Ectodermal cell (in vitro differentiated cells): Measurements from ENCODE around the gene KRTAP10-3.
"Not testable (repeated sequence)": the region's sequence is repeated elsewhere in the genome, so short reads cannot be mapped to it uniquely, and the experiment has no call there.

Experiments used
- H3K27ac ChIP-seq: 2 replicates; pipeline ENCODE4 v1.7.0; 2013; ENCODE audit warnings: mild to moderate bottlenecking, low read depth, low read length; ENCODE audit not compliant: insufficient read depth, poor library complexity, severe bottlenecking
- H3K27me3 ChIP-seq: 2 replicates; pipeline ENCODE4 v1.7.0; 2013; ENCODE audit warnings: mild to moderate bottlenecking, low read length; ENCODE audit not compliant: insufficient read depth, control insufficient read depth, poor library complexity, severe bottlenecking
- H3K36me3 ChIP-seq: one replicate; pipeline ENCODE4 v1.7.0; 2013; ENCODE audit warnings: low read length; ENCODE audit not compliant: control insufficient read depth, insufficient read depth
- H3K4me1 ChIP-seq: one replicate; pipeline ENCODE4 v1.7.0; 2013; ENCODE audit warnings: low read length; ENCODE audit not compliant: control insufficient read depth, insufficient read depth
- H3K4me3 ChIP-seq: 2 replicates; pipeline ENCODE4 v1.7.0; 2013; ENCODE audit warnings: low read depth, low read length, control low read depth; ENCODE audit not compliant: insufficient read depth
- H3K9me3 ChIP-seq: 2 replicates; pipeline ENCODE4 v1.7.0; 2013; ENCODE audit warnings: mild to moderate bottlenecking, low read length, moderate library complexity; ENCODE audit not compliant: control insufficient read depth
- WGBS, 2 experiments: methylation state at CpG; one replicate each; pipeline ENCODE4 v1.1.7; 2013; ENCODE audit warnings: missing lambda C conversion rate in 2 of 2; 5-methylcytosine and 5-hydroxymethylcytosine counted together

KRTAP10-3 gene

DNA sequence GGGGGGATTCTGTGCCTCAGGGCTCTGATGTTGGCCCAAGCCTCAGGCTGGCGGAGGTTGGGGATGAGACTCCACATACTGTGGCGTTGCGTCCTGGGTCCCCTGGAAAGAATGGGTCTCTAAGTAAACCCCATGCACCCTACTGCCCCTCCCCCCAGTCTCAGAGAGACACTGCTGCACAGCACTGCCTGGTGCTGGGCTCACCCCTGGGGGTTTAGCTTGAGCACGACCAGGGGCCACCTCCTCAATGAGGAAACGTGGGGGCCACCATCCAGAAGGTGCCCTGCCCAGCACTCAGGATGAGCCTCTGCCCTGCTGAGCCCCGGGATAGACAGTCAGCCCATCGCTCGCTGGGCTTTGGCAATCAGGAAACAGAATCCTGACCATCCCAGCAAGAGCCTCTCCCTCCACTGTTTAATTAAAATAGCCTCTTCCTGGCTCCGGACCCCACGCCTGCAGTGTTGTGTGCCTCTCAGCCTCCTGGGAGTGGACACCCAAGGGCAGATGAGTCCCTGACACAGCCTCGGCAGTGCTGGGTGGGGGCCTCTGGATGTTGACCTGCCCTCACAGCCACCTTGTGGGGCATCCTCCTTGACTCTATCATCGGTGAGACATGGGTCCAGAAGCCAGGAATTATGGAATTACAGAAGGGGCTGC is 11.4 kb upstream of the KRTAP10-3 start:
- H3K36me3 ChIP-seq: no peaks in the 10 kb centered on the region
- H3K27ac ChIP-seq: no peak overlapping the region
- 90 to 91% methylated on average over 12 of the region's 12 CpGs for WGBS, 2 experiments
- no peaks in the 10 kb centered on the region for H3K27me3 ChIP-seq
- peaks cover 2% of the 10 kb centered on the region for H3K9me3 ChIP-seq
- H3K4me1 ChIP-seq: peaks cover 6% of the 10 kb centered on the region
- no peak overlapping the region for H3K4me3 ChIP-seq

DNA sequence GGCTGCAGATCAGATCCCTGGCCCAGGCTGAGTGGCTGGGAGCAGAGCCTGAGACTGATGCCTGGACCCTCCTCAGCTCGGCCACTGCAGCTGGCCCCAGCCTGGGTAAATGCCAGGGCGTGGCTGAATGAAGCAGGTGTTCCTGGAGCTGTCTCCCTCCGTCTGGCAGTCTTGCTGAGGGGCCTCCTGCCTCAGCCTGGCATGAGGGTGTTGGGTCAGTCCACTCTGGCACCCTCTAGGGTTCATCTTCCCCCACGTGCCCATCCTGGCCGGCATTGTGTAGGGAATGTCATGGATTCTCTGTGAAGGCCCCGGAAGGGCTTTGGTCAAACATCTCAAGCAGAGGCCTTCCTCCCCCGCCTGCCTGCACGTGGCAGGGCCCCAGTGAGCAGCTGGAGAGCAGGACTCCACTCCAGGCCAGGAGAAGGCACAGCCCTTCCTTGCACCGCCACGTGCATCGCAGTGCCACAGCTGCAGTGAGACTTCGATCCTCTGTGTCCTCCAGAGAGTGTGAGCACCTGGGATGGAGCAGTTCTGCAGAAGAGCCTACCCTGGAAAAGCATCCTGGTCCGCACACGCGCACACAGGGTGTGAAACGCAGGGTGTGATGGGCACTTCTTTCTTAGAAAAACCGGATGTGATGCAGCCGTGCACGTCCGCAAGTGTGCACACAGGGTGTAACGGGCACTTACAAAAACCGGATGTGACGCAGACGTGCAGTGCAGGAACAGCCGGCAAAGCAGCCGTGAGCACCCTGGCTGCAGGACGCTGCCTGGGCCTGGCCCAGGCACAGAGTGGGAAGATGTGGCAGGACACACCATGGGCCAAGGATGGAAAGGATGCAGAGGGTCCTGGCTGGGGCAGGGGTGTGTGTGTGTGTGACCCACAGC is 10.3 kb upstream of the KRTAP10-3 start:
- Histone ChIP-seq H3K4me1 (no peaks in the 10 kb centered on the region), H3K27ac (no peak overlapping the region), H3K27me3 (no peaks in the 10 kb centered on the region), H3K9me3 (peaks cover 2% of the 10 kb centered on the region), H3K4me3 (no peak overlapping the region), H3K36me3 (no peaks in the 10 kb centered on the region)
- 86 to 87% methylated on average over 27 of the region's 27 CpGs for WGBS, 2 experiments

DNA sequence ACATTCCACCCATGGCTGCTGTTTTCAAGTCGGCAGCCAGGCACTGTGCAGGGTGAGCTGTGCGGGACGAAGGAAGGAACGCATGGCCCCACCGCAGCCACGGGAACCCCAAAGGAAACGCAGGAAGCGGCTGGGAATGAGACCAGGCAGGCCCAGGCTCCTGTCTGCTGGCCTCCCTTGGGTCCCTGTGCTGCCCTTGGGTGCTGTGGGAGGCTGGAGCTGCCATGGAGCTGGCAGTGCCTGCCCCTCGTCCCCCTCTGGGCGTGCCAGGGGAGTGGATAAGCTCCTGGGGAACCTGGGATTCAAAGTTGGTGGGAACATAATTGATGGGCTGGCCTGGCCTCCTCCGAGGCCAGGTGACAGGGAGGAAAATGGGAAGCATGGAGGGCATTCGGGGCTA is 9.7 kb upstream of the KRTAP10-3 start:
- no peaks in the 10 kb centered on the region for H3K4me1 ChIP-seq
- H3K4me3 ChIP-seq: no peak overlapping the region
- no peak overlapping the region for H3K27ac ChIP-seq
- H3K9me3 ChIP-seq: peaks cover 2% of the 10 kb centered on the region
- 90 to 95% methylated on average over 12 of the region's 12 CpGs for WGBS, 2 experiments
- no peaks in the 10 kb centered on the region for H3K36me3 ChIP-seq
- H3K27me3 ChIP-seq: no peaks in the 10 kb centered on the region

DNA sequence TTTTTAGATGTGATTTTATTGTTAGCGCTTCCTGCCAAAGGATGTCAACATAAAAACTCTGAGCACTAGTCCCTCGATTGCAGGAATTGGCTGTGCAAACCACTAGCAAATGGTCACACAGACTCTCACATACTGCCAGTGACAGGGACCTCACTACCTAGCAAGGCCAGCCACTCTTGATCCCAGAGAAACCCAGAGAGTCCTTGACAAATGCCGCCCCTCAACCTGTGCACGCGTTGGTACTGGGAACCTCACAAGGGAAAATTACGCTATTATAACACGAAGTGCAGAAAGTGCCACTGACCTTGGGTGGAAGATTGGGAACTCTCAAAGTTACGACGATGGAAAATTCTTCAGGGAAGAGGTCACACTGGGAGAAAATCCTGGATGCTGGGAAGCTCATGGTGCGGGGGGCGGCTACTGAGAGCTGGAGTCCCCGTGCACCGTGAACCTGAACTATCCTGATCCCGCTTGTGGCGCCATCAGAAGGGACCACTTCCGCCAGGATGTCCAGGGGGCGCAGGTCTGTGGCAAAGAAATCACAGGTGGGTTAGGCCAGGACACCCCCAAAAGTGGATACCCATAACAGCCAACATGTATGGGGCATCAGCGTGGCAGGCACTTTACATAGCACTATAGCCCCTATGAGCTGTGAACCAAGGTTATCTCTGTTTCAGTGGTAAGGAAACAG is 9.0 kb upstream of the KRTAP10-3 start:
- Histone ChIP-seq H3K27ac (no peak overlapping the region), H3K4me1 (no peaks in the 10 kb centered on the region), H3K4me3 (no peak overlapping the region), H3K9me3 (peaks cover 2% of the 10 kb centered on the region), H3K36me3 (no peaks in the 10 kb centered on the region), H3K27me3 (no peaks in the 10 kb centered on the region)
- WGBS, 2 experiments: 95% methylated on average over 18 of the region's 18 CpGs

DNA sequence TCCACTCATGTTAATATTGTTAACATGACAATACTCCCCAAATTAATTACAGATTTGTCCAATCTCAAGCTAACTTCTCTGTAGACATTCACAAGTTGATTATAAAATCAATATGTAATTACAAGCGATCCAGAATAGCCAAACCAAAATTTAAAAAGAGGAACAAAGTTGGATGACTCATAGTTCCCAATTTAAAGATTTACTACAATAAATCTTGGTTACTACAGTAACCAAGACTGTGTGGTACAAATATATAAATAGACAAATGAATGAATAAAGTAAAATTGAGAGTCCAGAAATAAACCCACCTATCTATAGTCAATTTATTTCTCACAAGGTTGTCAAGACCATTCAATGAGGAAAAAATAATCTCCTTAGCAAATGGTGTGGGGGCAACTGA is 7.8 kb upstream of the KRTAP10-3 start:
- no peak overlapping the region for H3K4me3 ChIP-seq
- H3K36me3 ChIP-seq: no peaks in the 10 kb centered on the region
- WGBS, 2 experiments: 100% methylated on average over 1 of the region's 1 CpG; no CpG with 5 or more reads in 1 of the 2 experiments
- H3K27me3 ChIP-seq: no peaks in the 10 kb centered on the region
- H3K27ac ChIP-seq: no peak overlapping the region
- no peaks in the 10 kb centered on the region for H3K4me1 ChIP-seq
- H3K9me3 ChIP-seq: peaks cover 2% of the 10 kb centered on the region

DNA sequence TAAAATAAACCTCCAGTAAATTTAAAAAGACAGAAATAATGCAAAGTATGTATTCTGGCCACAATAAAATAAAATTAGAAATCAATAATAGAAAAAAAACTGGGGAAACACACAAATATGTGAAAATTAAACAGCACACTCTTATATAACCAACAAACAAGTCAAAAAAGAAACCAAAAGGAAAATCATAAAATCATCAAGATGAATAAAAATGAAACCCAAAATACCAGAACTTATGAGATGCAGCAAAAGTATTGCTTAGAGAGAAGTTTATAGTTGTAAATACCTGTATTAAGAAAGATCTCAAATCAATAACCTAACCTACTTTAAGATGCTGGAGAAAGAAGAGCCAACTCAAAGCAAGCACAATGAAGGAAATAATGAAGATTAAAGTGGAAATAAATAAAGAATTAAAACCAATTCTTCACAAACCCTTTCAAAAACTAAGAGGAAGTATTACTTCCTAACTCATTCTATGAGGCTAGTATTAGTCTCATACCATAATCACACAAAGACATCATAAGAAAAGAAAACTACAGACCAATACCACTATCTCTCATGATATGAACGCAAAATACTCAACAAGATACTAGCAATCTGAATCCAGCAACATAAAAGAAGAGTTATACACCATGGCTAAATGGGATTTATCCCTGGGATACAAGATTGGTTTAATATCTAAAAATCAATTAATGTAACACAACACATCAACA is 6.4 kb upstream of the KRTAP10-3 start:
- no peak overlapping the region for H3K4me3 ChIP-seq
- 0% methylated on average over 1 of the region's 1 CpG for WGBS, 2 experiments
- H3K36me3 ChIP-seq: no peaks in the 10 kb centered on the region
- no peak overlapping the region for H3K27ac ChIP-seq
- no peaks in the 10 kb centered on the region for H3K27me3 ChIP-seq
- H3K9me3 ChIP-seq: peaks cover 2% of the 10 kb centered on the region
- no peaks in the 10 kb centered on the region for H3K4me1 ChIP-seq

DNA sequence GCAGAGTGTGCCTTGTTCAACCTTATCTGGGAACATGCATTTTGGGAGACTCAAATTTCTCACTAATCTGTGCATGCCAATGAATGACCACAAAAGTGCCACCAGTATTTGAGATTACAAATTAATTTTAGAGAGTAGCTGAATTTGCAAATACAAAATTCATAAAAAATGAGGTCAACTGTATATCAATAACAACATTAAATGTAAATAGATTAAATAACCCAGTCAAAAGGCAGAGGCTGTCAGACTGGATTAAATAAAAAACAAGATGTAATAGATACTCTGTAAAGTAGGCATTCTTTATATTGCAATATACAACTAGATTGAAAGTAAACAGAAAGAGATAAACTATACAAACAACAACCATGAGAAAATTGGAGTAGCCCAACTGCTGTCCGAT is 5.5 kb upstream of the KRTAP10-3 start:
- no peaks in the 10 kb centered on the region for H3K36me3 ChIP-seq
- no peaks in the 10 kb centered on the region for H3K27me3 ChIP-seq
- H3K4me1 ChIP-seq: no peaks in the 10 kb centered on the region
- H3K4me3 ChIP-seq: no peak overlapping the region
- peaks cover 2% of the 10 kb centered on the region for H3K9me3 ChIP-seq
- no CpG with 5 or more reads among the region's 1 CpG for WGBS, 2 experiments
- no peak overlapping the region for H3K27ac ChIP-seq

DNA sequence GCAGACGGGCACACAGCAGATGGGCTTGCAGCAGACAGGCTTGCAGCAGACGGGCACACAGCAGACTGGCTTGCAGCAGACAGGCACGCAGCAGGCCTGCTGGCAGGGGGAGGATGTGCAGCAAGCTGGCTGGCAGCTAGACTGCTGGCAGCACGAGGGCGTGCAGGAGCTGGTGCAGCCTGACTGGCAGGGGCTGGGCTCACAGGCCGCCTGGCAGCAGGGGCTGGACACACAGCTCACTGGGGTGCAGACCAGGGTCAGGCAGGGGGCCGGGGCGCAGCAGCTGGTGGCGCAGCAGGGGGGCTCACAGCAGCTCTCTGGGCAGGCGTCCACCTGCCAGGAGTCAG is 293 bp downstream of the KRTAP10-3 start:
- peaks cover 15% of the 10 kb centered on the region for H3K4me1 ChIP-seq
- H3K27ac ChIP-seq, H3K27me3 ChIP-seq, H3K36me3 ChIP-seq, H3K4me3 ChIP-seq, H3K9me3 ChIP-seq: not testable (repeated sequence)
- 65 to 71% methylated on average over 10 of the region's 10 CpGs for WGBS, 2 experiments

DNA sequence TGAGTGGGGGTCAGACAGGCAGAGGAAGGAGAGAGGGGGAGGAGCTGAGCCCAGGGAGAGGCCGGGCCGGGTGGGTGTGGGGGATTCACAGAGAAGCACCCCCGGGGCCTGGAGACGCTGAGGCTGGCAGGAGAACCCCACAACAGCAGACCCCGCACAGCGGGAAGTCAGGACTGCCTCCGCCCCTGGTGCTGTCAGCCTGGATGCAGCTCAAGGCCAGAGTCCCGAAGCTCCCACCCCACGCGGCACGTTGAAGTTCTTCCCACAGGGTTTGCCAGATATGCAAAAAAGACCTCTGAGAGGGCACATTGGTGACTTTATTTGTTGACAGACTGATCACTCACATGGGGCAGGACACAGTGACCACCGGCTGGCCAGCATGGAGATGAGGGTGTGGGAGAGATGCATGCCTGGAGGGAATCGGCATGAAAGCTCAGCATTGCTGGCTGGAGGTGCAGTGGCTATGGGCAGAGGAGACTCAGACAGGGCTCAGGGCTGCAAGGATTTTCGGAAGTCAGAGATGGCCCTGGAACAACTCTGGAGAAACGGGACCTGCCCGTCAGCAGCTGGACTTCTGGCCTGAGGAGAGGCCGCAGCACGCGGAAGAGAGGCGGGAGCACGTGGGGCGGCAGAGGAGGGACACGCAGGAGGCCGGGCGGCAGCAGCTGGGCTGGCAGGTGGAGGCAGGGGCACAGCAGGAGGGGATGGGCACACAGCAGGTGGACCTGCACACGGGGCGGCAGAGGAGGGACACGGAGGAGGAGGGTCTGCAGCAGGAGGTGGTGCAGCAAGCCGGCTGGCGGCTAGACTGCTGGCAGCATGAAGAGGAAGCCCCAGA is 885 bp downstream of the KRTAP10-3 start:
- Histone ChIP-seq H3K36me3 (no peaks in the 10 kb centered on the region), H3K4me1 (peaks cover 16% of the 10 kb centered on the region), H3K4me3 (no peak overlapping the region), H3K27ac (no peak overlapping the region), H3K27me3 (no peaks in the 10 kb centered on the region), H3K9me3 (no peaks in the 10 kb centered on the region)
- 76 to 79% methylated on average over 30 of the region's 30 CpGs for whole genome bisulfite sequencing, 2 experiments
